ENCODE results near the gene PACRG.

DNA sequence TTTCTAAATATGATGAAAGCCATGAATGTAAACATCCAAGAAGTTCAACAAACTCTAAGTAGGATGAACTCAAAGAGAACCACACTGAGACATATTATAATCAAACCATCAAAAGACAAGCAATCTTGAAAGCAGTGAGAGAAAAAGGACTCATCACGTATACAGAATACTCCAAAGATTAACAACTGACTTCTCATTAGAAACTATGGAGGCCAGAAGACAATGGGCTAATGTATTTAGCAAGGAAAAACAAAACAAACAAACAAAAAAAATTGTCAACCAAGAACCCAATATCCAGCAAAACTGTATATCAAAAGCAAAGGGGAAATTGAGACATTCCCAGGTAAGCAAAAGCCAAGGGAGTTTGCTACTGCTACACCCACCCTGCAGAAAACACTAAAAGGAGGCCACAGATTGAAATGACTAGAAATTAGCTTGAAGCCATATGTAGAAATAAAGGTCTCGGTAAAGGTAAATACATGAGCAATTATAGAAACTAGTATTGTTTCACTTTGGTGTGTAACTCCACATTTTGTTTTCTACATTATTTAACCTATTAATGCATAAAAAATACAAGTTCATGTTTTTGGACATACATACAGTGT, 385.7 kb downstream of the PACRG start:
- TF ChIP-seq POLR2AphosphoS5 (IDR thresholded peaks at IDR 0.05) (no peak), EP300 (IDR thresholded peaks at IDR 0.05) (no peak), POLR2A (IDR thresholded peaks at IDR 0.05) (no peak)
- TF ChIP-seq, protein P1, sequence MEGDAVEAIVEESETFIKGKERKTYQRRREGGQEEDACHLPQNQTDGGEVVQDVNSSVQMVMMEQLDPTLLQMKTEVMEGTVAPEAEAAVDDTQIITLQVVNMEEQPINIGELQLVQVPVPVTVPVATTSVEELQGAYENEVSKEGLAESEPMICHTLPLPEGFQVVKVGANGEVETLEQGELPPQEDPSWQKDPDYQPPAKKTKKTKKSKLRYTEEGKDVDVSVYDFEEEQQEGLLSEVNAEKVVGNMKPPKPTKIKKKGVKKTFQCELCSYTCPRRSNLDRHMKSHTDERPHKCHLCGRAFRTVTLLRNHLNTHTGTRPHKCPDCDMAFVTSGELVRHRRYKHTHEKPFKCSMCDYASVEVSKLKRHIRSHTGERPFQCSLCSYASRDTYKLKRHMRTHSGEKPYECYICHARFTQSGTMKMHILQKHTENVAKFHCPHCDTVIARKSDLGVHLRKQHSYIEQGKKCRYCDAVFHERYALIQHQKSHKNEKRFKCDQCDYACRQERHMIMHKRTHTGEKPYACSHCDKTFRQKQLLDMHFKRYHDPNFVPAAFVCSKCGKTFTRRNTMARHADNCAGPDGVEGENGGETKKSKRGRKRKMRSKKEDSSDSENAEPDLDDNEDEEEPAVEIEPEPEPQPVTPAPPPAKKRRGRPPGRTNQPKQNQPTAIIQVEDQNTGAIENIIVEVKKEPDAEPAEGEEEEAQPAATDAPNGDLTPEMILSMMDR (IDR thresholded peaks at IDR 0.05), result no peak

Data from upper lobe of left lung (tissue), 4 donors.